Skeletal muscle satellite cell (primary cell): Measurements from ENCODE around the gene GORASP2.

Source experiments
- H3K27me3 ChIP-seq: 2 replicates; pipeline ENCODE4 v1.7.0; 2013; ENCODE audit warnings: low read length; ENCODE audit not compliant: control insufficient read depth, insufficient read depth
- H3K36me3 ChIP-seq: 2 replicates; pipeline ENCODE4 v1.7.0; 2013; ENCODE audit warnings: mild to moderate bottlenecking, control low read depth, low read length; ENCODE audit not compliant: insufficient read depth
- H3K4me1 ChIP-seq: 2 replicates; pipeline ENCODE4 v1.7.0; 2013; ENCODE audit warnings: low read length; ENCODE audit not compliant: control insufficient read depth, insufficient read depth
- H3K4me2 ChIP-seq: 2 replicates; pipeline ENCODE4 v1.7.0; 2013; ENCODE audit warnings: mild to moderate bottlenecking, low read length
- H3K4me3 ChIP-seq: 2 replicates; pipeline ENCODE4 v1.7.0; 2013; ENCODE audit warnings: low read length
- H3K9ac ChIP-seq: 2 replicates; pipeline ENCODE4 v1.7.0; 2013; ENCODE audit warnings: mild to moderate bottlenecking, low read depth, low read length, moderate library complexity
- H3K9me3 ChIP-seq: replicated peaks from 2 replicates; pipeline ENCODE4 v1.7.0; 2013; ENCODE audit warnings: mild to moderate bottlenecking, control low read depth, low read length

GORASP2 gene

DNA sequence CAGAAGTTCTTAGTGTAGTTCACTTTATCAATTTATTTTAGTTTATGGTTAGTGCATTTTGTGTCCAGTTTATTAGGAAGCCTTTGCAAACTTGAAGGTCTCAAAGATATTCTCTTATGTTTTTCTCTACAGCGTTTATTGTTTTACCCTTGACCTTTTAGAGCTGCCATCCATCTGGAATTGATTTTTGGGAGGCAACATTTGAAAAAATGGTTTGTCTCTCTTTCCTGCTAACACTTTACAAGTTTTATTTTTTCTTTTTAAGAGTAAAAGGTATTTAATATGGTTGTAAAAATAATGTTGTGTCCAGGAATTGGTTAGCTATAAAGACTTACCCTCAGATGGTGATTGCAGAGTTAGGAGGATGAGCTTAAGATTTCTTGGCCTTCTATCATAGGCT is 14.0 kb downstream of the GORASP2 start:
- Histone ChIP-seq H3K9ac (no peak overlapping the region), H3K27me3 (no peaks in the 10 kb centered on the region), H3K36me3 (no peaks in the 10 kb centered on the region), H3K4me2 (no peak overlapping the region), H3K4me1 (no peaks in the 10 kb centered on the region), H3K4me3 (no peak overlapping the region), H3K9me3 (no peaks in the 10 kb centered on the region)

DNA sequence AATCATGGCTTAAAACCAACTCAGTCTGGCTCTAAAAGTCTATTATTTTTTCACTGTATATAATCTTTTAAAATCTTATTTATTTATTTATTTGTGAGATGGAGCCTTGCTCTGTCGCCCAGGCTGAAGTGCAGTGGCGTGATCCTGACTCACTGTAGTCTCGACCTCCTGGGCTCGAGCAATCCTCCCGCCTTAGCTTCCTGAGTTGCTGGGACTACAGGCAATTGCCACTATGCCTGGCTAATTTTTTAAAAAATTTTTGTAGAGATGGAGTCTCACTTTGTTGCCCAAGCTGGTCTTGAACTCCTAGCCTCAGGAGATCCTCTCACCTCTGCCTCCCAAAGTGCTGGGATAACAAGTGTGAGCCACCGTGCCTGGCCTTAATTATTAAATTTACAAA is 14.5 kb downstream of the GORASP2 start:
- Histone ChIP-seq H3K9ac (no peak overlapping the region), H3K36me3 (peaks cover under 1% of the 10 kb centered on the region), H3K4me1 (no peaks in the 10 kb centered on the region), H3K4me2 (no peak overlapping the region), H3K4me3 (no peak overlapping the region), H3K9me3 (no peaks in the 10 kb centered on the region), H3K27me3 (no peaks in the 10 kb centered on the region)

- H3K9me3 ChIP-seq = no peaks in the 10 kb centered on the region
- no peak overlapping the region for H3K9ac ChIP-seq
- no peak overlapping the region for H3K4me2 ChIP-seq
- H3K36me3 ChIP-seq = peaks cover 6% of the 10 kb centered on the region
- H3K27me3 ChIP-seq = no peaks in the 10 kb centered on the region
- no peaks in the 10 kb centered on the region for H3K4me1 ChIP-seq
- H3K4me3 ChIP-seq = no peak overlapping the region
These were observed 15.5 kb downstream of the GORASP2 start for GRCh38 chr2:170944545-170944944.

DNA sequence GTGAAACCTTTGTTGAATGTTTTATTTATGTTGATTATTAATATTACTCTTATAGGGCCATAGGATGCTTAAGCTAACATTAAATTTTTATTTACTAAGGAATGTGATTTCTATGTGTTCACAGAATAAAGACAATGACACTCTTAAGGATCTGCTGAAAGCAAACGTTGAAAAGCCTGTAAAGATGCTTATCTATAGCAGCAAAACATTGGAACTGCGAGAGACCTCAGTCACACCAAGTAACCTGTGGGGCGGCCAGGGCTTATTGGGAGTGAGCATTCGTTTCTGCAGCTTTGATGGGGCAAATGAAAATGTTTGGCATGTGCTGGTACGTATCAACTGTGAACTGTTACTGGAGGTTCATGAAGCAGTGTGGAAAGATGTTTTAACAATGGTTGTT is 20.4 kb downstream of the GORASP2 start:
- H3K36me3 ChIP-seq = peaks cover 53% of the 10 kb centered on the region
- H3K9ac ChIP-seq = no peak overlapping the region
- H3K27me3 ChIP-seq = no peaks in the 10 kb centered on the region
- H3K4me1 ChIP-seq = no peaks in the 10 kb centered on the region
- H3K9me3 ChIP-seq = no peaks in the 10 kb centered on the region
- no peak overlapping the region for H3K4me2 ChIP-seq
- no peak overlapping the region for H3K4me3 ChIP-seq

- no peaks in the 10 kb centered on the region for H3K9me3 ChIP-seq
- H3K4me2 ChIP-seq = no peak overlapping the region
- no peak overlapping the region for H3K9ac ChIP-seq
- H3K27me3 ChIP-seq = no peaks in the 10 kb centered on the region
- no peak overlapping the region for H3K4me3 ChIP-seq
- H3K36me3 ChIP-seq = peaks cover 62% of the 10 kb centered on the region
- no peaks in the 10 kb centered on the region for H3K4me1 ChIP-seq
These were observed 21.2 kb downstream of the GORASP2 start for GRCh38 chr2:170950221-170950761.

- no peak overlapping the region for H3K9ac ChIP-seq
- no peak overlapping the region for H3K4me3 ChIP-seq
- H3K4me2 ChIP-seq = no peak overlapping the region
- no peaks in the 10 kb centered on the region for H3K9me3 ChIP-seq
- no peaks in the 10 kb centered on the region for H3K27me3 ChIP-seq
- peaks cover 82% of the 10 kb centered on the region for H3K36me3 ChIP-seq
- H3K4me1 ChIP-seq = no peaks in the 10 kb centered on the region
These were observed 24.9 kb downstream of the GORASP2 start for GRCh38 chr2:170953941-170954340.

DNA sequence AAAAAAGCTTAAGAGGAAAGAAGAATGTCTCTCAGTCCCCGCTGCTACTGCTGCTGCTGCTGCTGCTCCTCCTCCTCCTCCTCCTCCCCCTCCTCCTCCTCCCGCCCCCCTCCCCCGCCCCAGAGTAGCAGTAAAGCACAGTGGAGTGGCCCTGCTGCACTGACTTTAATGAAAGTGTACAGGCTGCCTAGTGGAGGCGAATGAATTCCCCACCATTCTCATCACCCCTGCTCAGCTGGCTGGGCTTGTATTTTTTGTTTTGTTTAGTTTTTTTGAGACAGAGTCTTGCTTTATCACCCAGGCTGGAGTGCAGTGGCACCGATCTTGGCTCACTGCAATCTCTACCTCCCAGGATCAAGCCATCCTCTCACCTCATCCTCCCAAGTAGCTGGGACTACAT is 34.3 kb downstream of the GORASP2 start:
- Histone ChIP-seq H3K27me3 (no peaks in the 10 kb centered on the region), H3K4me2 (no peak overlapping the region), H3K4me3 (no peak overlapping the region), H3K9me3 (no peaks in the 10 kb centered on the region), H3K9ac (no peak overlapping the region), H3K4me1 (peaks cover 6% of the 10 kb centered on the region), H3K36me3 (peaks cover 80% of the 10 kb centered on the region)

GRCh38 chr2:170965446-170966225 is 36.6 kb downstream of the GORASP2 start:
- H3K4me1 ChIP-seq = peaks cover 6% of the 10 kb centered on the region
- no peaks in the 10 kb centered on the region for H3K9me3 ChIP-seq
- peaks cover 73% of the 10 kb centered on the region for H3K36me3 ChIP-seq
- no peak overlapping the region for H3K4me2 ChIP-seq
- no peak overlapping the region for H3K9ac ChIP-seq
- H3K27me3 ChIP-seq = no peaks in the 10 kb centered on the region
- no peak overlapping the region for H3K4me3 ChIP-seq

GRCh38 chr2:170966648-170967396 is 37.8 kb downstream of the GORASP2 start:
- Histone ChIP-seq H3K27me3 (no peaks in the 10 kb centered on the region), H3K36me3 (peaks cover 62% of the 10 kb centered on the region)

GRCh38 chr2:170967553-170967952 is 38.5 kb downstream of the GORASP2 start:
- peaks cover 55% of the 10 kb centered on the region for H3K36me3 ChIP-seq
- H3K4me2 ChIP-seq = no peak overlapping the region
- H3K27me3 ChIP-seq = no peaks in the 10 kb centered on the region
- H3K9ac ChIP-seq = no peak overlapping the region
- H3K4me1 ChIP-seq = peaks cover 10% of the 10 kb centered on the region
- H3K9me3 ChIP-seq = no peaks in the 10 kb centered on the region
- no peak overlapping the region for H3K4me3 ChIP-seq

More at GRCh38 chr2:170966648-170967396, 37.8 kb downstream of the GORASP2 start:
- Histone ChIP-seq H3K4me3 (no peak overlapping the region), H3K9ac (no peak overlapping the region), H3K4me1 (peaks cover 6% of the 10 kb centered on the region), H3K9me3 (no peaks in the 10 kb centered on the region), H3K4me2 (no peak overlapping the region)

- Histone ChIP-seq H3K4me1 (peaks cover 17% of the 10 kb centered on the region), H3K36me3 (peaks cover 51% of the 10 kb centered on the region), H3K27me3 (no peaks in the 10 kb centered on the region), H3K9me3 (no peaks in the 10 kb centered on the region), H3K4me2 (no peak overlapping the region), H3K4me3 (no peak overlapping the region), H3K9ac (no peak overlapping the region)
These were observed 39.4 kb downstream of the GORASP2 start for GRCh38 chr2:170968205-170969003.
